Suprapubic skin (tissue), 4 donors: Measurements from ENCODE around the gene DDX25.

Experiments used
- CTCF ChIP-seq, 2 donors: fragments of 200-600 bp in 1 of 2; fragments of 450-650 bp in 1 of 2; sonication (generic) in 1 of 2; IDR thresholded peaks; one replicate each; pipeline ENCODE4 v1.5.1; 2016 to 2019; ENCODE audit warnings: antibody characterized with exemption in 2 of 2, mild to moderate bottlenecking in 1 of 2, moderate library complexity in 1 of 2
- EP300 ChIP-seq: sonication (generic); formaldehyde crosslinking; IDR thresholded peaks from one replicate; pipeline ENCODE4 v1.6.1; 2017; ENCODE audit warnings: antibody characterized with exemption
- POLR2A ChIP-seq, 2 donors: fragments of 450-650 bp; IDR thresholded peaks; one replicate each; pipeline ENCODE4 v1.6.1; 2017; ENCODE audit warnings: antibody characterized with exemption in 2 of 2, mild to moderate bottlenecking in 2 of 2, moderate library complexity in 2 of 2
- POLR2AphosphoS5 ChIP-seq, 3 donors: sonication (generic); formaldehyde crosslinking; IDR thresholded peaks; one replicate each; pipeline ENCODE4 v1.6.1; 2017; ENCODE audit warnings: antibody characterized with exemption in 3 of 3

GRCh38 chr11:125892994-125893393, 11.3 kb upstream of the DDX25 start:
- TF ChIP-seq POLR2A (IDR thresholded peaks at IDR 0.05) (no peak), CTCF (IDR thresholded peaks at IDR 0.05) (no peak), POLR2AphosphoS5 (IDR thresholded peaks at IDR 0.05) (no peak), EP300 (no peak)
